T follicular helper cell (primary cell): Measurements from ENCODE around the gene CREBRF.
"Not testable (repeated sequence)": the region's sequence is repeated elsewhere in the genome, so short reads cannot be mapped to it uniquely, and the experiment has no call there.

Experiments used
- DNase-seq: peaks from one replicate; pipeline ENCODE4 v3.0.0-alpha.2; 2020; ENCODE audit warnings: low read depth
- total RNA-seq, 2 experiments: gene quantifications; one replicate each; lab custom pipeline; 2026; lab: John Stamatoyannopoulos, UW

CREBRF gene
- 87.2 to 265 reads per million in 2 experiments for total RNA-seq

GRCh38 chr5:173055983-173056782 lies at the start of gene CREBRF:
Gene CREBRF, plus strand, starts transcription at chr5:173056352. Its CDS starts 24,424 bp downstream, at chr5:173080776.
- DNase-seq, result peak; percentile 98

GRCh38 chr5:173010021-173010420 lies 46.1 kb upstream of the CREBRF start:
- no peak for DNase-seq

- DNase-seq, result no peak
Observed at GRCh38 chr5:173010547-173011464, 45.3 kb upstream of the CREBRF start.

- DNase-seq, result no peak
Observed at GRCh38 chr5:173011566-173011965, 44.6 kb upstream of the CREBRF start.

GRCh38 chr5:173012882-173013281 lies 43.3 kb upstream of the CREBRF start:
- no peak for DNase-seq

- DNase-seq, result no peak
Observed at GRCh38 chr5:173014671-173015070, 41.5 kb upstream of the CREBRF start.

GRCh38 chr5:173015192-173015591 lies 41.0 kb upstream of the CREBRF start:
- DNase-seq, result no peak

- no peak for DNase-seq
Observed at GRCh38 chr5:173015598-173016455, 40.3 kb upstream of the CREBRF start.

GRCh38 chr5:173016598-173017046 lies 39.5 kb upstream of the CREBRF start:
- no peak for DNase-seq

GRCh38 chr5:173017087-173017486 lies 39.1 kb upstream of the CREBRF start:
- not testable (repeated sequence) for DNase-seq

GRCh38 chr5:173018358-173018757 lies 37.8 kb upstream of the CREBRF start:
- DNase-seq, result no peak

GRCh38 chr5:173020154-173020581 lies 36.0 kb upstream of the CREBRF start:
- DNase-seq, result no peak

GRCh38 chr5:173020643-173021042 lies 35.5 kb upstream of the CREBRF start:
- no peak for DNase-seq

GRCh38 chr5:173025651-173026050 lies 30.5 kb upstream of the CREBRF start:
- DNase-seq, result no peak

GRCh38 chr5:173027905-173028304 lies 28.2 kb upstream of the CREBRF start:
- no peak for DNase-seq

GRCh38 chr5:173028811-173029327 lies 27.3 kb upstream of the CREBRF start:
- no peak for DNase-seq

- DNase-seq, result no peak
Observed at GRCh38 chr5:173029499-173029921, 26.6 kb upstream of the CREBRF start.

GRCh38 chr5:173032096-173032495 lies 24.1 kb upstream of the CREBRF start:
- not testable (repeated sequence) for DNase-seq

GRCh38 chr5:173032730-173033129 lies 23.4 kb upstream of the CREBRF start:
- DNase-seq, result no peak

GRCh38 chr5:173033923-173034322 lies 22.2 kb upstream of the CREBRF start:
- DNase-seq, result no peak
